MM.1S (cell line): ENCODE results near the gene FRMD6.

Experiments used
- DNase-seq: peaks from one replicate; pipeline ENCODE4 v3.0.0-alpha.2; 2015
- H2AFZ ChIP-seq: fragments of 300-600 bp; sonication (generic); 2 replicates; pipeline ENCODE4 v1.6.0; 2016; ENCODE audit warnings: antibody characterized with exemption, low read length
- H3F3A ChIP-seq: fragments of 300-600 bp; sonication (generic); 2 replicates; pipeline ENCODE4 v1.6.1; 2016; ENCODE audit warnings: mild to moderate bottlenecking, antibody characterized with exemption, low read length, moderate library complexity, mixed read lengths; ENCODE audit not compliant: insufficient read depth
- H3K27ac ChIP-seq: fragments of 300-600 bp; sonication (generic); 2 replicates; pipeline ENCODE4 v1.5.1; 2016; ENCODE audit warnings: mild to moderate bottlenecking, low read length
- H3K27me3 ChIP-seq: fragments of 300-600 bp; sonication (generic); replicated peaks from 2 replicates; pipeline ENCODE4 v1.6.0; 2016; ENCODE audit warnings: low read length; ENCODE audit not compliant: insufficient read depth
- H3K36me3 ChIP-seq: fragments of 300-600 bp; sonication (generic); replicated peaks from 2 replicates; pipeline ENCODE4 v1.6.1; 2016; ENCODE audit warnings: mild to moderate bottlenecking, low read length, mixed read lengths; ENCODE audit not compliant: insufficient read depth
- H3K4me1 ChIP-seq: fragments of 300-600 bp; sonication (generic); 2 replicates; pipeline ENCODE4 v1.6.1; 2016; ENCODE audit warnings: low read length, mixed read lengths
- H3K4me2 ChIP-seq: fragments of 300-600 bp; sonication (generic); 2 replicates; pipeline ENCODE4 v1.6.0; 2016; ENCODE audit warnings: low read depth, low read length
- H3K4me3 ChIP-seq: fragments of 300-600 bp; sonication (generic); 2 replicates; pipeline ENCODE4 v1.5.1; 2016; ENCODE audit warnings: low read length, mixed read lengths
- H3K79me2 ChIP-seq: fragments of 300-600 bp; sonication (generic); 2 replicates; pipeline ENCODE4 v1.6.1; 2016; ENCODE audit warnings: mixed run types, low read length, mixed read lengths
- H3K9ac ChIP-seq: fragments of 300-600 bp; sonication (generic); 2 replicates; pipeline ENCODE4 v1.6.1; 2016; ENCODE audit warnings: low read length, mixed read lengths
- H3K9me2 ChIP-seq: fragments of 300-600 bp; sonication (generic); replicated peaks from 2 replicates; pipeline ENCODE4 v1.6.1; 2016; ENCODE audit warnings: mild to moderate bottlenecking, low read length, mixed read lengths; ENCODE audit not compliant: insufficient read depth
- H3K9me3 ChIP-seq: fragments of 300-600 bp; sonication (generic); replicated peaks from 2 replicates; pipeline ENCODE4 v1.6.1; 2016; ENCODE audit warnings: mild to moderate bottlenecking, low read length, mixed read lengths; ENCODE audit not compliant: insufficient read depth
- H4K20me1 ChIP-seq: fragments of 300-600 bp; sonication (generic); 2 replicates; pipeline ENCODE4 v1.6.1; 2016; ENCODE audit warnings: mild to moderate bottlenecking, low read length, moderate library complexity, mixed read lengths; ENCODE audit not compliant: insufficient read depth
- EZH2 ChIP-seq: fragments of 300-600 bp; sonication (generic); optimal IDR thresholded peaks from 2 replicates; pipeline ENCODE3; 2017; ENCODE audit warnings: low read depth, mild to moderate bottlenecking, antibody characterized with exemption, low read length, mixed read lengths
- EZH2phosphoT487 ChIP-seq: fragments of 300-600 bp; sonication (generic); IDR thresholded peaks from 2 replicates; pipeline ENCODE4 v1.6.1; 2018; ENCODE audit warnings: antibody characterized with exemption, low read length
- TF ChIP-seq, protein P1 (sequence below): fragments of 300-600 bp; sonication (generic); IDR thresholded peaks from 2 replicates; pipeline ENCODE4 v1.5.1; 2016; ENCODE audit warnings: antibody characterized with exemption, low read length, mixed read lengths

Gene FRMD6

DNA sequence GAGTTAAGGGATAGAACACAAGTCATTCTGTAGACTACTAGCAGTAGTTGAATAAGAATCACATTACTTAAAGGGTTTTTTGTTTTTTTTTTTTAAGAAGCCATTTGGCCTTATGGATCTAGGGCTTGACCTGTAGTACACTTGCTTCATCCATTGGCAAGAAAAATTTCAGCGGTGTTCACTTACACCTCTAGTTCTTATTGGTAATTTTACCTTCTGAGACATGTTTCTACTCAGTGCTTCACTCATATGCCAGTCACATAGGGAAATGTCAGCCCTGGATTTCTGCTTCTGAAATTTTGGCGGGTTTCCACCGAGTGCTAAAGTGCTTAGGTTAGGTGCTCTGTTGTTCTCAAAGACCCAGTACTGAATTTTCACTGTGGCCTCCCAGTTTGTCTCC, 72.9 kb downstream of the FRMD6 start:
- Histone ChIP-seq H3K9me3 (no peaks in the 10 kb centered on the region), H3K9me2 (no peaks in the 10 kb centered on the region), H3K4me2 (no peak overlapping the region), H2AFZ (no peak overlapping the region), H3F3A (no peaks in the 10 kb centered on the region; the same call in 1 of the 2 replicates), H3K9ac (no peak overlapping the region), H4K20me1 (no peaks in the 10 kb centered on the region), H3K4me1 (no peaks in the 10 kb centered on the region), H3K27ac (no peak overlapping the region), H3K36me3 (no peaks in the 10 kb centered on the region), H3K4me3 (no peak overlapping the region), H3K27me3 (no peaks in the 10 kb centered on the region), H3K79me2 (no peaks in the 10 kb centered on the region)
- TF ChIP-seq EZH2phosphoT487 (no peak), EZH2 (no peak)
- TF ChIP-seq, protein P1, sequence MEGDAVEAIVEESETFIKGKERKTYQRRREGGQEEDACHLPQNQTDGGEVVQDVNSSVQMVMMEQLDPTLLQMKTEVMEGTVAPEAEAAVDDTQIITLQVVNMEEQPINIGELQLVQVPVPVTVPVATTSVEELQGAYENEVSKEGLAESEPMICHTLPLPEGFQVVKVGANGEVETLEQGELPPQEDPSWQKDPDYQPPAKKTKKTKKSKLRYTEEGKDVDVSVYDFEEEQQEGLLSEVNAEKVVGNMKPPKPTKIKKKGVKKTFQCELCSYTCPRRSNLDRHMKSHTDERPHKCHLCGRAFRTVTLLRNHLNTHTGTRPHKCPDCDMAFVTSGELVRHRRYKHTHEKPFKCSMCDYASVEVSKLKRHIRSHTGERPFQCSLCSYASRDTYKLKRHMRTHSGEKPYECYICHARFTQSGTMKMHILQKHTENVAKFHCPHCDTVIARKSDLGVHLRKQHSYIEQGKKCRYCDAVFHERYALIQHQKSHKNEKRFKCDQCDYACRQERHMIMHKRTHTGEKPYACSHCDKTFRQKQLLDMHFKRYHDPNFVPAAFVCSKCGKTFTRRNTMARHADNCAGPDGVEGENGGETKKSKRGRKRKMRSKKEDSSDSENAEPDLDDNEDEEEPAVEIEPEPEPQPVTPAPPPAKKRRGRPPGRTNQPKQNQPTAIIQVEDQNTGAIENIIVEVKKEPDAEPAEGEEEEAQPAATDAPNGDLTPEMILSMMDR = no peak
- no peak for DNase-seq

DNA sequence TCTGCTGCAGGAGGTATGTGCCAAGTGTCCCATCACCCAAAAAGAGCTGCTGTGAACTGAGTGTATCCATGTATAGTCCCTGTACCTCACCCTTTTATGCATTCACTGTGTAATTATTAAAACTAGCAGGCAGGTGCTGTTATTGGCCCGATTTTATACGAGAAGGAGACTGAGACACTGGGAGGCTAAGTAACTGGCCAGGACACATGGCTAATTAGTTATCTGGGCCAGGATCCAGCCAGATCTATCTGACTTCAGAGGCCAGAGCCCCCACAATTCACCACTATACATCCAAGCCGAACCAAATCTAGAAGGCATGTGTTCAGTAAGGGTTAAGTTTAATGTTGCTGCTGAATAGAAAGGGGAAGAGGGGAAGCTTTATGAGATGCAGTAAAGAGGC, 73.4 kb downstream of the FRMD6 start:
- Histone ChIP-seq H3K9me2 (no peaks in the 10 kb centered on the region), H2AFZ (no peak overlapping the region), H3K9ac (no peak overlapping the region), H3K79me2 (no peaks in the 10 kb centered on the region), H3K36me3 (no peaks in the 10 kb centered on the region), H3K9me3 (no peaks in the 10 kb centered on the region), H3F3A (no peaks in the 10 kb centered on the region; the same call in 1 of the 2 replicates), H3K4me1 (no peaks in the 10 kb centered on the region), H3K4me3 (no peak overlapping the region), H3K27ac (no peak overlapping the region), H3K27me3 (no peaks in the 10 kb centered on the region), H3K4me2 (no peak overlapping the region), H4K20me1 (no peaks in the 10 kb centered on the region)
- TF ChIP-seq EZH2phosphoT487 (no peak), EZH2 (no peak)
- TF ChIP-seq, protein P1 = no peak
- no peak for DNase-seq

DNA sequence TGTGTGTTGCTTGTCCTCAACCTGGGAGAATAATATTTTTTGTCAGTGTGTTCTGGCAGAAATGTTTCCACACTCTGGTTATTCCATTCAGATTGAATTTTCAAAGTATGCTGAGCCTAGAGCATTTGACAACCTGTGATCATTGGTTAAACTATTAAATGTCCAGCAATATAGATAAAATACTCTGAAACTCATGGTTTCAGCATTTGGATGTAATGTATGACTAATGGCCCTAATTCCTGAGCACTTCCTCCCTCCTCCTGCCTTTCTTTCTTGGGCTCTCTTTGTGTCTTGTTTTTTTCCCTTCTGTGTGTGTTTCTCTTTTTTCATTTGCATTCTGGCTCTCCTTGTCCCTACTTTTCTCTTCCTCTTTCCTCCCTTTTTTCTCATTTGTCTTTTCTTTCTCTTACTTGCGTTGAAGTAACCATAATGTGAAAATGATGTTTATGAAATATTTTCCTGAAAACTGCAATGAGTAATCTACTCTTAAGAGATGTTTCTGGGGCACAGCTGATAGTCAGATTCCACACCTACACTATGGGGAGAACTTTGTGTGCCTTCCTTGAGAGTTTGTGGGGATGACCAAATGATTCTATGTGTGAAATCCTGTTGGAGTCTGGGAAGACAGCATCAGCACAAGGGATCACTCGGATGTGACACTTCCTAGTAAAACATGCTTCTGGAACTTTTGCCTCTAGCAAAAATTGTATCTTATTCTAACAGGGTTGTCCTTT, 74.6 kb downstream of the FRMD6 start:
- no peak overlapping the region for H3K4me3 ChIP-seq
- DNase-seq = no peak
- H3K36me3 ChIP-seq = no peaks in the 10 kb centered on the region
- H3K27ac ChIP-seq = no peak overlapping the region
- H3K9me3 ChIP-seq = no peaks in the 10 kb centered on the region
- no peak overlapping the region for H3K9ac ChIP-seq
- H3F3A ChIP-seq = no peaks in the 10 kb centered on the region; the same call in 1 of the 2 replicates
- TF ChIP-seq, protein P1 = no peak
- TF ChIP-seq EZH2phosphoT487 = no peak
- no peak for TF ChIP-seq EZH2
- no peaks in the 10 kb centered on the region for H3K4me1 ChIP-seq
- no peaks in the 10 kb centered on the region for H3K79me2 ChIP-seq
- H3K4me2 ChIP-seq = no peak overlapping the region
- H3K9me2 ChIP-seq = no peaks in the 10 kb centered on the region
- H2AFZ ChIP-seq = no peak overlapping the region
- H3K27me3 ChIP-seq = no peaks in the 10 kb centered on the region
- no peaks in the 10 kb centered on the region for H4K20me1 ChIP-seq
